ENCODE data around the gene EIF5A. TPM values are rescaled to one million over a fixed set of nuclear protein-coding genes. Genes with fewer than 3 reads are reported as not detected.
A peak's percentile ranks its signal among the peaks of the same experiment; 100 is the strongest.

The EIF5A gene
- total RNA-seq = 100 to 1,000 TPM; 118 to 130 TPM

- peaks cover 12 to 32% of the 10 kb centered on the region in 2 donors for H3K4me1 ChIP-seq (ENCODE audit: control insufficient read depth in 1 of 2, low read depth in 2 of 2)
- H3K4me3 ChIP-seq = peak within 1 kb of the TSS; percentile 78
- peak; percentile 98 for DNase-seq (ENCODE audit: low spot score)
- no peak for TF ChIP-seq CTCF (IDR thresholded peaks at IDR 0.05)
- H3K9me3 ChIP-seq = no peaks in the 10 kb centered on the region
- H3K27ac ChIP-seq = peak within 1 kb of the TSS; percentile 97 to 98
- H3K36me3 ChIP-seq = peaks cover 25% of the 10 kb centered on the region
- H3K27me3 ChIP-seq (replicated peaks; ENCODE audit: insufficient read depth) = no peaks in the 10 kb centered on the region
- peak; percentile 97 for ATAC-seq (ENCODE audit: insufficient number of reproducible peaks, low FRiP score, low read depth)
Observed at GRCh38 chr17:7306911-7307685, at the start of gene EIF5A. EIF5A (plus strand) TSS chr17:7307628; CDS start chr17:7309636, 2,008 bp downstream.

GRCh38 chr17:7258731-7259554 is 48.5 kb upstream of the EIF5A start:
- Histone ChIP-seq H3K36me3 (peaks cover 26% of the 10 kb centered on the region), H3K27ac (no peak overlapping the region), H3K9me3 (no peaks in the 10 kb centered on the region), H3K27me3 (replicated peaks; ENCODE audit: insufficient read depth) (peaks cover 12% of the 10 kb centered on the region), H3K4me1 (ENCODE audit: control insufficient read depth in 1 of 2, low read depth in 2 of 2) (peaks cover 11 to 25% of the 10 kb centered on the region in 2 donors), H3K4me3 (no peak overlapping the region)
- TF ChIP-seq CTCF (IDR thresholded peaks at IDR 0.05) = no peak
- ATAC-seq (ENCODE audit: insufficient number of reproducible peaks, low FRiP score, low read depth) (no peak), DNase-seq (ENCODE audit: low spot score) (no peak)

GRCh38 chr17:7259555-7259889 is 47.9 kb upstream of the EIF5A start:
- no peak for ATAC-seq (ENCODE audit: insufficient number of reproducible peaks, low FRiP score, low read depth)

GRCh38 chr17:7260151-7260550 is 47.3 kb upstream of the EIF5A start:
- H3K36me3 ChIP-seq = peaks cover 20% of the 10 kb centered on the region
- no peaks in the 10 kb centered on the region for H3K9me3 ChIP-seq
- no peak overlapping the region for H3K4me3 ChIP-seq
- H3K4me1 ChIP-seq (ENCODE audit: control insufficient read depth in 1 of 2, low read depth in 2 of 2) = peaks cover 11 to 25% of the 10 kb centered on the region in 2 donors
- TF ChIP-seq CTCF (IDR thresholded peaks at IDR 0.05) = no peak
- ATAC-seq (ENCODE audit: insufficient number of reproducible peaks, low FRiP score, low read depth) (no peak), DNase-seq (ENCODE audit: low spot score) (no peak)
- H3K27ac ChIP-seq = no peak overlapping the region
- H3K27me3 ChIP-seq (replicated peaks; ENCODE audit: insufficient read depth) = peaks cover 12% of the 10 kb centered on the region

More at GRCh38 chr17:7259555-7259889, 47.9 kb upstream of the EIF5A start:
- Histone ChIP-seq H3K36me3 (peaks cover 26% of the 10 kb centered on the region), H3K4me3 (no peak overlapping the region), H3K27ac (no peak overlapping the region), H3K27me3 (replicated peaks; ENCODE audit: insufficient read depth) (peaks cover 12% of the 10 kb centered on the region), H3K4me1 (ENCODE audit: control insufficient read depth in 1 of 2, low read depth in 2 of 2) (peaks cover 11 to 25% of the 10 kb centered on the region in 2 donors), H3K9me3 (no peaks in the 10 kb centered on the region)
- no peak for DNase-seq (ENCODE audit: low spot score)
- no peak for TF ChIP-seq CTCF (IDR thresholded peaks at IDR 0.05)
